Heart left ventricle (tissue), 16 donors: Measurements from ENCODE around the gene SERPINF2. TPM values are rescaled to one million over a fixed set of nuclear protein-coding genes. Genes with fewer than 3 reads are reported as not detected.

Experiments used
- ATAC-seq, 4 donors: fragments of 200-7000 bp; cut with Tn5 transposase; one replicate each; pipeline ENCODE4 v1.9.1; 2020 to 2022; ENCODE audit warnings: moderate library complexity in 4 of 4, mild to moderate bottlenecking in 3 of 4, moderate number of reproducible peaks in 1 of 4
- DNase-seq, 5 donors: peaks; one replicate each; pipeline ENCODE4 v3.0.0-alpha.2; 2020
- H3K27ac ChIP-seq, 12 donors: fragments of 200-600 bp; sonication (generic) in 4 of 12; one replicate each; pipeline versions ENCODE4 v1.5.0 to v1.8.0; 2016 to 2022; ENCODE audit warnings: mild to moderate bottlenecking in 2 of 12
- H3K27me3 ChIP-seq, 9 donors: fragments of 200-600 bp; sonication (generic) in 2 of 9; one replicate each; pipeline versions ENCODE4 v1.5.1 to v1.8.0; 2016 to 2022; ENCODE audit warnings: mild to moderate bottlenecking in 3 of 9
- H3K36me3 ChIP-seq, 9 donors: fragments of 200-600 bp; sonication (generic) in 2 of 9; one replicate each; pipeline versions ENCODE4 v1.5.0 to v1.8.0; 2018 to 2022; ENCODE audit warnings: mild to moderate bottlenecking in 2 of 9
- H3K4me1 ChIP-seq, 12 donors: fragments of 200-600 bp; sonication (generic) in 4 of 12; one replicate each; pipeline versions ENCODE4 v1.5.0 to v1.8.0; 2016 to 2022; ENCODE audit warnings: mild to moderate bottlenecking in 3 of 12
- H3K4me3 ChIP-seq, 12 donors: fragments of 200-600 bp; sonication (generic) in 4 of 12; one replicate each; pipeline versions ENCODE4 v1.5.0 to v1.8.0; 2017 to 2022; ENCODE audit warnings: mild to moderate bottlenecking in 9 of 12, moderate library complexity in 4 of 12
- H3K9me3 ChIP-seq, 12 donors: fragments of 200-600 bp; sonication (generic) in 4 of 12; one replicate each; pipeline versions ENCODE4 v1.5.0 to v1.8.0; 2016 to 2022; ENCODE audit warnings: mild to moderate bottlenecking in 1 of 12
- POLR2A ChIP-seq, 2 donors: fragments of 450-650 bp; IDR thresholded peaks; one replicate each; pipeline ENCODE4 v1.6.1; 2017; ENCODE audit warnings: antibody characterized with exemption in 2 of 2, mild to moderate bottlenecking in 2 of 2, moderate library complexity in 2 of 2
- WGBS, 4 donors: extraction: QIAGEN DNeasy Blood & Tissue Kit in 2 of 4; methylation state at CpG; one replicate each; pipeline versions ENCODE4 v1.1.5 to v1.1.7; 2013 to 2018; 5-methylcytosine and 5-hydroxymethylcytosine counted together
- intact Hi-C, 10 donors: fragments of 100-400 bp; cut with DNase I; formaldehyde crosslinking; loops; one replicate each; pipeline versions ENCODE4 v1.11.1 to v1.14.2; 2022
- polyA plus RNA-seq, 2 donors: library from polyadenylated mRNA; stranded (reverse); fragments of 200-250 nt; gene quantifications; one replicate each; pipeline ENCODE4 v1.2.3, GENCODE V29; 2013
- total RNA-seq, 9 donors: library from RNA; depleted of rRNA in 2 of 9; stranded (reverse); fragments of >200 nt in 2 of 9; fragmentation: NEBNext Ultra II Directional in 3 of 9; extraction: Animal tissue kit (Norgen Biotek cat#: 25700) in 3 of 9; gene quantifications; one replicate each; pipeline versions ENCODE4 v1.1.0 to v1.2.4, GENCODE V29; 2016 to 2023
- TF ChIP-seq, protein P1 (sequence below), 12 donors: fragments of 200-600 bp; sonication (generic) in 4 of 12; IDR thresholded peaks; one replicate each; pipeline versions ENCODE4 v1.5.0 to v1.8.0; 2018 to 2022; ENCODE audit warnings: antibody characterized with exemption in 12 of 12, mild to moderate bottlenecking in 5 of 12
- donor health status: ischemic (EF 13 %, LVEDD 7.1; RV severe dilation, severe dysfunction).
- donor health status: healthy with polysubstance abuse.
- donor health status: DM: no; HTN: yes; CAD: no.
- donor health status: DM: no; HTN: no; CAD: no.
- donor health status: ischemic (EF 25% LVEDD 6.9; RV normal size, moderate dysfunction).
- donor health status: ischemic (EF 25% LVEDD 5.7; RV mildly dilated, moderate dysfunction).
- donor health status: healthy.
- donor health status: DM: yes; HTN: yes; CAD: no.
- donor health status: ischemic (EF 35%, LVEDD 5.7; RV mildly dilated, moderate dysfunction).
- donor health status: nonischemic (EF 11% LVEDD 7.7; RV severe dilation, severe dysfunction).
- donor health status: DM: yes; HTN: yes; CAD: no.
- donor health status: PGD.
- donor health status: ischemic (EF 29% LVEDD 5.4; RV normal size, mild dysfunction).
- donor health status: nonischemic (EF 23%, LVEDD 6.1; RV moderate dilation, normal function).

SERPINF2 gene
- total and polyA plus RNA-seq, 11 donors: 0.25 to 1.8 (median 0.77) TPM; not detected in 1

GRCh38 chr17:1783834-1784611 lies 41.4 kb downstream of the SERPINF2 start:
- peak in 1 of 2 donors; percentile 69 for TF ChIP-seq POLR2A (IDR thresholded peaks at IDR 0.05)
- TF ChIP-seq, protein P1, sequence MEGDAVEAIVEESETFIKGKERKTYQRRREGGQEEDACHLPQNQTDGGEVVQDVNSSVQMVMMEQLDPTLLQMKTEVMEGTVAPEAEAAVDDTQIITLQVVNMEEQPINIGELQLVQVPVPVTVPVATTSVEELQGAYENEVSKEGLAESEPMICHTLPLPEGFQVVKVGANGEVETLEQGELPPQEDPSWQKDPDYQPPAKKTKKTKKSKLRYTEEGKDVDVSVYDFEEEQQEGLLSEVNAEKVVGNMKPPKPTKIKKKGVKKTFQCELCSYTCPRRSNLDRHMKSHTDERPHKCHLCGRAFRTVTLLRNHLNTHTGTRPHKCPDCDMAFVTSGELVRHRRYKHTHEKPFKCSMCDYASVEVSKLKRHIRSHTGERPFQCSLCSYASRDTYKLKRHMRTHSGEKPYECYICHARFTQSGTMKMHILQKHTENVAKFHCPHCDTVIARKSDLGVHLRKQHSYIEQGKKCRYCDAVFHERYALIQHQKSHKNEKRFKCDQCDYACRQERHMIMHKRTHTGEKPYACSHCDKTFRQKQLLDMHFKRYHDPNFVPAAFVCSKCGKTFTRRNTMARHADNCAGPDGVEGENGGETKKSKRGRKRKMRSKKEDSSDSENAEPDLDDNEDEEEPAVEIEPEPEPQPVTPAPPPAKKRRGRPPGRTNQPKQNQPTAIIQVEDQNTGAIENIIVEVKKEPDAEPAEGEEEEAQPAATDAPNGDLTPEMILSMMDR (IDR thresholded peaks at IDR 0.05): peak; percentile 45 to 81 (median 72)
- DNase-seq (peak in 4 of 5 donors; percentile 75 to 91 (median 82)), ATAC-seq (peak; percentile 74 to 86 (median 80))
- Histone ChIP-seq H3K4me3 (peak overlapping the region in 8 of 12 donors; percentile 12 to 43 (median 20)), H3K36me3 (peaks cover 0 to 23% (median 12%) of the 10 kb centered on the region in 9 donors), H3K4me1 (peaks cover 5 to 89% (median 60%) of the 10 kb centered on the region in 12 donors), H3K9me3 (no peaks in the 10 kb centered on the region), H3K27ac (peak overlapping the region; percentile 83 to 97 (median 92)), H3K27me3 (no peaks in the 10 kb centered on the region)
- intact Hi-C loops: loop anchor here (1.0 to 10.0 kb wide), 11 partner anchors 59 to 119 kb away; partner anchors contain the start of gene WDR81 (in 5 of the 10)
- WGBS, 4 donors: 47 to 52% (median 50%) methylated on average over 16 of the region's 16 CpGs

GRCh38 chr17:1785930-1786329 lies 43.3 kb downstream of the SERPINF2 start:
- Histone ChIP-seq H3K4me3 (no peak overlapping the region), H3K27me3 (no peaks in the 10 kb centered on the region), H3K27ac (peak overlapping the region; percentile 39 to 92 (median 79)), H3K4me1 (peaks cover 5 to 74% (median 56%) of the 10 kb centered on the region in 12 donors), H3K9me3 (no peaks in the 10 kb centered on the region), H3K36me3 (peaks cover 0 to 17% (median 10%) of the 10 kb centered on the region in 9 donors)
- DNase-seq (peak in 3 of 5 donors; percentile 47 to 73 (median 69)), ATAC-seq (peak in 3 of 4 donors; percentile 14 to 27 (median 16))
- WGBS, 4 donors: 34 to 37% (median 36%) methylated on average over 4 of the region's 4 CpGs
- intact Hi-C loops: loop anchor here in 7 of 10 donors (2.0 to 10.0 kb wide), 6 partner anchors 65 to 121 kb away; no protein-coding TSS in a partner anchor
- TF ChIP-seq, protein P1 (IDR thresholded peaks at IDR 0.05): no peak
- TF ChIP-seq POLR2A (IDR thresholded peaks at IDR 0.05): no peak

GRCh38 chr17:1786708-1787107 lies 44.0 kb downstream of the SERPINF2 start:
- TF ChIP-seq, protein P1 (IDR thresholded peaks at IDR 0.05): no peak
- TF ChIP-seq POLR2A (IDR thresholded peaks at IDR 0.05): no peak
- WGBS, 4 donors: 79 to 87% (median 84%) methylated on average over 7 of the region's 7 CpGs
- ATAC-seq: no peak
- Histone ChIP-seq H3K4me1 (peaks cover 5 to 66% (median 51%) of the 10 kb centered on the region in 12 donors), H3K4me3 (no peak overlapping the region), H3K27ac (peak overlapping the region; percentile 39 to 92 (median 79)), H3K27me3 (no peaks in the 10 kb centered on the region), H3K9me3 (no peaks in the 10 kb centered on the region), H3K36me3 (peaks cover 0 to 9% (median 3%) of the 10 kb centered on the region in 9 donors)
- DNase-seq: peak in 1 of 5 donors; percentile 15
- intact Hi-C loops: loop anchor here in 6 of 10 donors (5.0 to 10.0 kb wide), 3 partner anchors 112 to 122 kb away; no protein-coding TSS in a partner anchor
